BJ (cell line): ENCODE measurements around the gene ITGA11. TPM values are rescaled to one million over a fixed set of nuclear protein-coding genes. Genes with fewer than 3 reads are reported as not detected.
A peak's percentile ranks its signal among the peaks of the same experiment; 100 is the strongest.

Source experiments
- CTCF ChIA-PET: fragments of 350-600 bp; formaldehyde crosslinking; extraction: SDS; loops from one replicate; lab custom pipeline; 2021; ENCODE audit warnings: antibody characterized with exemption, inconsistent platforms; lab: Yijun Ruan, JAX
- POLR2A ChIA-PET: fragments of 300-600 bp; sonication (Branson Sonifier 250); formaldehyde crosslinking; extraction: SDS; loops from one replicate; lab custom pipeline; 2021; ENCODE audit warnings: antibody characterized with exemption; lab: Charles Lee
- DNase-seq: peaks from one replicate; pipeline ENCODE4 v3.0.0-alpha.2; 2011; ENCODE audit warnings: low read depth
- H3K27me3 ChIP-seq: 2 replicates; pipeline ENCODE4 v1.6.0; 2011; ENCODE audit warnings: low read length; ENCODE audit not compliant: control insufficient read depth, insufficient read depth
- H3K36me3 ChIP-seq: 2 replicates; pipeline ENCODE4 v1.5.1; 2011; ENCODE audit warnings: low read length; ENCODE audit not compliant: control insufficient read depth, insufficient read depth
- H3K4me3 ChIP-seq: 2 replicates; pipeline ENCODE4 v1.5.1; 2011; ENCODE audit warnings: low read depth, mild to moderate bottlenecking, control low read depth, low read length
- polyA plus RNA-seq: library from polyadenylated mRNA; depleted of rRNA; stranded (reverse); fragments of >200 nt; gene quantifications from 2 replicates; pipeline ENCODE4 v1.2.3, GENCODE V29; 2011
- TF ChIP-seq, protein P1 (sequence below): IDR thresholded peaks from 2 replicates; pipeline ENCODE4 v1.5.1; 2011; ENCODE audit warnings: low read depth, mild to moderate bottlenecking, control low read depth, inconsistent platforms, low read length, moderate library complexity; ENCODE audit not compliant: insufficient read depth

ITGA11 gene
- polyA plus RNA-seq, 1 experiment = 72.7 TPM

DNA sequence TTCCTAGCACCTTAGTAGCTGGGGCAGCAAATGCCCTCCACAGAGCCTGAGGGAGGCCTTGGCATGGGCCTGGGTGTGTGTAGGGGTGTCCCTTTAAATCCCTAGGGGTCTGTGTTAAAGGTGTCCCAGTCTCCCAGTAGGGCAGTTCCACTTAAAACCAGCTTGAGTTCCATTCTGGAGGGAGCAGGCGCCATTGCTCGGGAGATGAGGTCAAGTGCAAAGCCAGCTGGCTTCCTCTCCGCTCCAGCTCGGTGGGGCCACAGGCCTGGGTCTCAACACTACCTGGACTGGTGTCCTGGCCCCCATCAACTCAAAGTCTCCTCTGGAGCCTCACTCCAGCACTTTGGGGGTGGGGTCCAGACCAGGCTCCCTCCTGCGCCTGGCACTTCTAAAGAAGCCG lies 129.2 kb downstream of the ITGA11 start:
- no peak for DNase-seq

DNA sequence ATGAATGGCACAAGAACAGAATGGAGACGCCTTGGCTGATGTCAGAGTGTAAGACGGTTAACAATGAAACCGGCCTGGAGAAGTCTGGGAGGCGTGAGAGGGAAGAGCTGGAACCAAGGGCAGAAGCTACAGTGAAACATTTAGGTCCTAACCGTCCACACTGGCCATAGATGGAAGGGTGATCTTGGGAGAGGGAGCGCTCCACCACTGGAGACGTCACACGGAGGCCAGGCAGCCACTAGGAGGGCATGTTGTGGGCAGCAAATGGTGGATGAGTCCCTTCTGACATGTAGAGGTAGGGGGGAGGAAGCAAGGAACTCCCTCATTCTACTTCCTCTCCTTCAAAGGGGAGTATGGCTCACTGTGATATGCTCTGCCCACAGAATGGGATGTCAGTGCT lies 130.7 kb downstream of the ITGA11 start:
- Histone ChIP-seq H3K4me3 (no peak overlapping the region), H3K36me3 (peaks cover 3% of the 10 kb centered on the region), H3K27me3 (no peaks in the 10 kb centered on the region)
- ChIA-PET POLR2A (no interaction called here), CTCF (interaction anchor here (1.5 kb wide), 1 partner anchor 253 kb away, joined by 4 read pairs; no protein-coding TSS in a partner anchor)
- TF ChIP-seq, protein P1, sequence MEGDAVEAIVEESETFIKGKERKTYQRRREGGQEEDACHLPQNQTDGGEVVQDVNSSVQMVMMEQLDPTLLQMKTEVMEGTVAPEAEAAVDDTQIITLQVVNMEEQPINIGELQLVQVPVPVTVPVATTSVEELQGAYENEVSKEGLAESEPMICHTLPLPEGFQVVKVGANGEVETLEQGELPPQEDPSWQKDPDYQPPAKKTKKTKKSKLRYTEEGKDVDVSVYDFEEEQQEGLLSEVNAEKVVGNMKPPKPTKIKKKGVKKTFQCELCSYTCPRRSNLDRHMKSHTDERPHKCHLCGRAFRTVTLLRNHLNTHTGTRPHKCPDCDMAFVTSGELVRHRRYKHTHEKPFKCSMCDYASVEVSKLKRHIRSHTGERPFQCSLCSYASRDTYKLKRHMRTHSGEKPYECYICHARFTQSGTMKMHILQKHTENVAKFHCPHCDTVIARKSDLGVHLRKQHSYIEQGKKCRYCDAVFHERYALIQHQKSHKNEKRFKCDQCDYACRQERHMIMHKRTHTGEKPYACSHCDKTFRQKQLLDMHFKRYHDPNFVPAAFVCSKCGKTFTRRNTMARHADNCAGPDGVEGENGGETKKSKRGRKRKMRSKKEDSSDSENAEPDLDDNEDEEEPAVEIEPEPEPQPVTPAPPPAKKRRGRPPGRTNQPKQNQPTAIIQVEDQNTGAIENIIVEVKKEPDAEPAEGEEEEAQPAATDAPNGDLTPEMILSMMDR = no peak
- DNase-seq = no peak

More for the DNA sequence above, 129.2 kb downstream of the ITGA11 start:
- TF ChIP-seq, protein P1 = no peak
- Histone ChIP-seq H3K36me3 (peaks cover 3% of the 10 kb centered on the region), H3K4me3 (no peak overlapping the region), H3K27me3 (no peaks in the 10 kb centered on the region)
- ChIA-PET POLR2A (no interaction called here), CTCF (interaction anchor here (0.6 to 5.6 kb wide), 4 partner anchors 49 to 254 kb away, joined by 4 to 89 read pairs (median 4); no protein-coding TSS in a partner anchor)

DNA sequence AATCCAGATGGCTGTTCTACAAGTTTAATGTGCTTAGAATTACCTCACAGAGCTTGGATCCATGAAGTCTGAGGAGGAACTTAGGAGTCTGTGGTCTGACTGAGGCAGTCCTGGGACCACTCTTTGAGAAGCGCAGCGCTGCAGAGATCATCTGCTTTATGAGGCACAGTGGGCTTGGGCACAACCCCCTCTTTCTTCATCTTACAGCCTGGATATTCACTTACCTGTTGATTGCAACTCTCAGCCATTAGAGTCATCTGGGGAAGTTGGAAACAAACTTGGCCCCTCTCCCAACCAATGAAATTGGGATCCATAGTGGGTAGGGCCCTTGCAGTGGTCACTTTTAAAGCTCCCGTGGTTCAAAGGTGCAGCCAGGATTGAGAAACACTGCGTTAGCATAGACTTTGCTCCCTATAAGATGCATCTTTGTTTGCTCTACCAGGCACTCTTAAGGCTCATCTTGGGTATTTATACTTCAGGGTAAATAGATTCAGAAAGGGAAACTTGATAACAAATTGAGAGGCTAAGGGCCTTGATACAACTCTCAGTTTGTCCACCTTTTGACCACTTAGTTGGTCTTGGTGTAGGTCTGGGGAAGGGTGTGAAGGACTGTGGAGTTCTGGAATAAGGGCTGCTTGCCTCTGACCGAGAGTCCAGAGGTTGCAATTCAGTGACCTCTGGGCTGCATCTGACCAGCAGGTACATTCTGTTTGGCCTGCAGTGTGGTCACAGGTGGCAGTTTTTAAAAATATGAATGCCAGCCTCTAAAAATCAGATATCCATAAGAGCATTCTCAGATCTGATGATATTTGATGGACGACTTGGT lies 131.6 kb downstream of the ITGA11 start:
- ChIA-PET CTCF (interaction anchor here (1.0 kb wide), 1 partner anchor 47 kb away, joined by 4 read pairs; no protein-coding TSS in a partner anchor), POLR2A (no interaction called here)
- DNase-seq = no peak
- H3K4me3 ChIP-seq = no peak overlapping the region
- no peaks in the 10 kb centered on the region for H3K27me3 ChIP-seq
- TF ChIP-seq, protein P1 = no peak
- H3K36me3 ChIP-seq = peaks cover 3% of the 10 kb centered on the region; the same call in 1 of the 2 replicates

- Histone ChIP-seq H3K36me3 (peaks cover 3% of the 10 kb centered on the region; the same call in 1 of the 2 replicates), H3K4me3 (no peak overlapping the region), H3K27me3 (no peaks in the 10 kb centered on the region)
- POLR2A ChIA-PET = no interaction called here
- TF ChIP-seq, protein P1 = no peak
- no peak for DNase-seq
- CTCF ChIA-PET = interaction anchor here (1.0 to 2.2 kb wide), 3 partner anchors 19 to 47 kb away, joined by 4 to 13 read pairs (median 7); no protein-coding TSS in a partner anchor
These were observed 132.5 kb downstream of the ITGA11 start for GRCh38 chr15:68299436-68299835.

GRCh38 chr15:68298882-68299381 lies 133.0 kb downstream of the ITGA11 start:
- ChIA-PET CTCF (interaction anchor here (0.8 to 2.2 kb wide), 4 partner anchors 8 to 240 kb away, joined by 3 to 13 read pairs (median 7); no protein-coding TSS in a partner anchor), POLR2A (no interaction called here)
- no peak for DNase-seq
- H3K27me3 ChIP-seq = no peaks in the 10 kb centered on the region
- H3K36me3 ChIP-seq = peaks cover 3% of the 10 kb centered on the region; the same call in 1 of the 2 replicates
- TF ChIP-seq, protein P1 = no peak
- peak overlapping the region; percentile 9; the same call in 1 of the 2 replicates for H3K4me3 ChIP-seq
